ENCODE data around the gene CCT7.
A peak's percentile ranks its signal among the peaks of the same experiment; 100 is the strongest.

CCT7 gene

DNA sequence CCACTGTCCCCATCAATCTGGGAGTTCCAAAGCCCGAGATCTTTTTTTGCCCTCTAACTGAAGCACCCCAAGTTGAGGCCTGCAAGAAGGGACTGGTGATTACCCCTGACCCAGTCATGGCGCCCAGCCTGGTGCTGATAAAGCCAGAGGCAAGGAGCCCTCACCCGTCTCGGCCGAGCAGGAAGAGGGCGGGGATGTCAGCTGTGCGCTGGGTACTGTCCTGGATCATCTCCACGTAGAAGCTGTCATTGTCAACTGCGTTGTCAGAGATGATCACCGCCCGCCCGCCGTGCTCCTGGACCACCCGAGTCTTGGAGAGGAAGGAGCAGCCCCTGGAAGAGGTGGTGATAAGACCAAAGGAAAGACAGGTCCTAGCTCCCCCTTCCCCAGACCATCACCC, 5.5 kb upstream of the CCT7 start:
- TF ChIP-seq CTCF (IDR thresholded peaks at IDR 0.05; ENCODE audit: insufficient read depth, missing control alignments), result no peak
- DNase-seq (ENCODE audit: insufficient read length, low spot score) (no peak), FAIRE-seq (no peak)

DNA sequence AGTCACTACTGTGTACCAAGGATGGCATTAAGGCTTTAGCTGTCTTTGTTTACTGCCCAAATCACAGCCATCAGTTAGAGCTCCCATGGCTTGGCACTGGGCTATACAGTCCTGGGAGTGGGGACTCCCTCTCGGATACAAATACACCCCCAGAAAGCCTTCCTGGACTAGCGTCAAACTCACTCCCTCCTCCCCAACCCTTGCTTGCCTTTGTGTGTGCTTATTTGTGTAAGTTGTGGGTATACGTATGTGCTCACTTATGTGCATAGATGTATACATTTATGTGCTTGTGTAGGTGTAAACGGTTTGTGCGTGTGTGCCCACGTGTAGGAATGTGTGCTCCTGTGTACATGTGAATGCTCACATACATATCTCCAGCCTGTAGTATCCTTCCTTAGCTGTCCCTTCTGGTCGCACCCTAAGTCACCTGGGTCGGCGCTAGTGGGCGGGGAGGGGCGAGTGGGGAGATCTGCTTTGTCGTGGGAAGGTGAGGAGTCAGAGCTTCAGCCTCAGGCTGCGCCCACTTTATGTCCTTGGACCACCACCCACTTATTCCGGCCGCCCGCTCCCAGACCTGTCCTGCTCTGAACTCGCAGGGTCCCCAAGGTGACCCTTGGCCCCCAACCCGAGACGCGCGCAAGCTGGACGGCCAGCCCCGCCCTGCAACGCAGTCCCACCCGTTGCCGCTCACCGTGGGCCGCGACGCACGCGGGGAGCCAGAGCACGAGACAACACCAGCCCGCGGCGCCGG, 1.5 kb upstream of the CCT7 start:
- DNase-seq (ENCODE audit: insufficient read length, low spot score) (no peak), FAIRE-seq (no peak)
- no peak for TF ChIP-seq CTCF (IDR thresholded peaks at IDR 0.05; ENCODE audit: insufficient read depth, missing control alignments)

DNA sequence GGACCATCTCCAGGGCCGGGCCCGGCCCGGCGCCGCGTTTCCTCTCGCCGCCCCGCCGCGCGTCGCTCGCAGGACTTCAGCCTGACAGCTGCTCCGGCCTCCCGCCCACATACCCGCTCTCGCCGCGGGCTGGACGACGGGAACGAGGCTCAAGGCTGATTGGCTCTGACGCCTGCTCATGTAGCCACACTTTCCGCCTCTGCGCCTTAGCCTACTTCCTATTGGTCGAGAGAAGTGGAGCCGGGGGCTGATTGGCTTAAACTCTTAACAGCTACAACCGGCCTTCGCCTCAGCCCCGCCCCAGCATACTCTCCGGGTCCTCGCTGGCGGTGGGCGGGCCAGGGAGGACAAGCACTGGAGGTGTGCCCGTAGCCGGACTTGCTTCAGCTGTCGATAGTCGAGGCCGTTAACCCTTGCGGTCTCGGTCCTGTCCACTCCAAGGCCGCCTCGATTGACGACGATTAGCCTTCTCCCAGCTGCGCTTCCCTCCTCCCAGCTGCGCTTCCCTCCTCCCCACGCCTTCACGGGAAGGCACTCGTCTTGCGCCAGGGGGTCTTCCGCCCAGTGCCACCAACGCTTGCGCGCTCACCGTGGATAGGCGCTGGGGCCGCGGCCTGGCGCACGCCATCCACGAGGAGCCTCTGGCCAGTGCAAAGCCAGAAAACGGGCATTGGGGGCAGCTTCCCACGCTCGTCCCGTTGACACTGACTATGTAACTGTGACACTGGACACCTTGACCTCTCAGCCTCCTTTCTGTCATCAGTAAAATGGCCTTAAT, 765 bp upstream of the CCT7 start, which contains the start of gene PRADC1:
Gene PRADC1 (minus strand): TSS at position 86 of the 778 bp plus-strand sequence. CDS start 79 bp downstream, at position 7.
- FAIRE-seq (no peak), DNase-seq (ENCODE audit: insufficient read length, low spot score) (peak; percentile 92)
- no peak for TF ChIP-seq CTCF (IDR thresholded peaks at IDR 0.05; ENCODE audit: insufficient read depth, missing control alignments)

GRCh38 chr2:73235315-73236028, 1.4 kb downstream of the CCT7 start:
- no peak for TF ChIP-seq CTCF (IDR thresholded peaks at IDR 0.05; ENCODE audit: insufficient read depth, missing control alignments)
- DNase-seq (ENCODE audit: insufficient read length, low spot score) (no peak), FAIRE-seq (no peak)

GRCh38 chr2:73237168-73237567, 3.1 kb downstream of the CCT7 start:
- FAIRE-seq (no peak), DNase-seq (ENCODE audit: insufficient read length, low spot score) (no peak)
- TF ChIP-seq CTCF (IDR thresholded peaks at IDR 0.05; ENCODE audit: insufficient read depth, missing control alignments), result no peak

- TF ChIP-seq CTCF (IDR thresholded peaks at IDR 0.05; ENCODE audit: insufficient read depth, missing control alignments), result no peak
- no peak for FAIRE-seq
- DNase-seq (ENCODE audit: insufficient read length, low spot score), result no peak
Observed at GRCh38 chr2:73238149-73238548, 4.0 kb downstream of the CCT7 start.

Data from D721Med (cell line).